PC-9 (cell line): ENCODE results near the gene MYOM1.

ENCODE experiments used
- EZH2 ChIP-seq: fragments of 200-600 bp; sonication (generic); IDR thresholded peaks from 2 replicates; pipeline ENCODE4 v1.8.0; 2017; ENCODE audit warnings: antibody characterized with exemption, low read depth
- TF ChIP-seq, protein P1 (sequence below): fragments of 200-600 bp; sonication (generic); conservative IDR thresholded peaks from 2 replicates; pipeline ENCODE4 v1.6.1; 2017; ENCODE audit warnings: mixed run types, antibody characterized with exemption, mild to moderate bottlenecking, moderate library complexity

DNA sequence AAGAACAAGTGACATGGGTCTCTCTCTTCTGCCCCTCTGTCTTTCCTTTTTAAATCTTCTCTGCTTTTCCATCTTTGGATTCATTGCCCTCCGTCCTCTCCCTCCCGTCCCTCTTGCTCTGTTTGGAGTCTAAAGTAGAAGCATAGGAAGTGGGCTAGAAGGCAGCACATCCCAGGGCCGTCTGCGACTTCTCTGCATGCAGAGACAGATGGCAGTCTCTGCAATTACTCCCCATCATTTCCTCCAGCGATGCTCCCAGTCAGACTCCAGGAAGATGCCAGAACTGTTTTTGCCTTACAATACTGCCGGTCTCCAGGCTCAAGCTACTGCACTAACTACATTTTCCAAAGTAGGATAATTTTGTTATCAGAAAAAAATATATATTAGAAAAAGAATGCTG is 171.6 kb downstream of the MYOM1 start:
- TF ChIP-seq, protein P1, sequence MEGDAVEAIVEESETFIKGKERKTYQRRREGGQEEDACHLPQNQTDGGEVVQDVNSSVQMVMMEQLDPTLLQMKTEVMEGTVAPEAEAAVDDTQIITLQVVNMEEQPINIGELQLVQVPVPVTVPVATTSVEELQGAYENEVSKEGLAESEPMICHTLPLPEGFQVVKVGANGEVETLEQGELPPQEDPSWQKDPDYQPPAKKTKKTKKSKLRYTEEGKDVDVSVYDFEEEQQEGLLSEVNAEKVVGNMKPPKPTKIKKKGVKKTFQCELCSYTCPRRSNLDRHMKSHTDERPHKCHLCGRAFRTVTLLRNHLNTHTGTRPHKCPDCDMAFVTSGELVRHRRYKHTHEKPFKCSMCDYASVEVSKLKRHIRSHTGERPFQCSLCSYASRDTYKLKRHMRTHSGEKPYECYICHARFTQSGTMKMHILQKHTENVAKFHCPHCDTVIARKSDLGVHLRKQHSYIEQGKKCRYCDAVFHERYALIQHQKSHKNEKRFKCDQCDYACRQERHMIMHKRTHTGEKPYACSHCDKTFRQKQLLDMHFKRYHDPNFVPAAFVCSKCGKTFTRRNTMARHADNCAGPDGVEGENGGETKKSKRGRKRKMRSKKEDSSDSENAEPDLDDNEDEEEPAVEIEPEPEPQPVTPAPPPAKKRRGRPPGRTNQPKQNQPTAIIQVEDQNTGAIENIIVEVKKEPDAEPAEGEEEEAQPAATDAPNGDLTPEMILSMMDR: no peak
- no peak for TF ChIP-seq EZH2
